IMR-90 (cell line): ENCODE measurements around the gene TEDC1. TPM values are rescaled to one million over a fixed set of nuclear protein-coding genes. Genes with fewer than 3 reads are reported as not detected.

Experiments used
- ATAC-seq: fragments of 200-7000 bp; cut with Tn5 transposase; 2 replicates; pipeline ENCODE4 v1.9.1; 2020; ENCODE audit warnings: low read depth, mild to moderate bottlenecking, moderate library complexity
- BruUV-seq: library from RNA; stranded (reverse); fragments of 400-500 nt; replicated peaks from 2 replicates; lab custom pipeline; 2021; lab: Mats Ljungman, UMichigan
- CTCF ChIA-PET: fragments of 300-600 bp; formaldehyde crosslinking; extraction: SDS; loops from one replicate; lab custom pipeline; 2021; ENCODE audit warnings: antibody characterized with exemption; lab: Yijun Ruan, JAX
- POLR2A ChIA-PET: fragments of 300-600 bp; sonication (Branson Sonifier 250); formaldehyde crosslinking; loops from one replicate; lab custom pipeline; 2022; ENCODE audit warnings: antibody characterized with exemption; ENCODE audit not compliant: unreplicated experiment; lab: Charles Lee
- DNase-seq: peaks from one replicate; pipeline ENCODE4 v3.0.0; 2013
- H2AFZ ChIP-seq: replicated peaks from 2 replicates; pipeline ENCODE3; 2013; ENCODE audit warnings: low read length, mild to moderate bottlenecking; ENCODE audit not compliant: poor library complexity
- H2AK5ac ChIP-seq: 2 replicates; pipeline ENCODE4 v1.6.1; 2013; ENCODE audit warnings: low read depth, low read length, inconsistent platforms
- H2AK9ac ChIP-seq: replicated peaks from 2 replicates; pipeline ENCODE3; 2013; ENCODE audit warnings: mild to moderate bottlenecking, low read depth, low read length, moderate library complexity; ENCODE audit not compliant: poor library complexity
- H2BK120ac ChIP-seq: 2 replicates; pipeline ENCODE4 v1.6.1; 2013; ENCODE audit warnings: low read depth, low read length, inconsistent platforms
- H2BK15ac ChIP-seq: 3 replicates; pipeline ENCODE4 v1.6.1; 2013; ENCODE audit warnings: low read depth, low read length, inconsistent platforms
- H2BK20ac ChIP-seq: 2 replicates; pipeline ENCODE4 v1.6.1; 2013; ENCODE audit warnings: low read depth, mild to moderate bottlenecking, inconsistent platforms, low read length, moderate library complexity
- H2BK5ac ChIP-seq: 2 replicates; pipeline ENCODE4 v1.6.1; 2013; ENCODE audit warnings: mild to moderate bottlenecking, low read depth, low read length, inconsistent platforms; ENCODE audit not compliant: poor library complexity, severe bottlenecking
- H3K14ac ChIP-seq: replicated peaks from 2 replicates; pipeline ENCODE4 v1.6.1; 2013; ENCODE audit warnings: low read depth, low read length, inconsistent platforms
- H3K18ac ChIP-seq: 2 replicates; pipeline ENCODE4 v1.6.1; 2013; ENCODE audit warnings: low read depth, low read length, control low read depth
- H3K23ac ChIP-seq: 2 replicates; pipeline ENCODE4 v1.6.1; 2013; ENCODE audit warnings: low read depth, low read length, inconsistent platforms
- H3K27ac ChIP-seq: 2 replicates; pipeline ENCODE4 v1.5.1; 2013; ENCODE audit warnings: mild to moderate bottlenecking, control low read depth, low read length; ENCODE audit not compliant: insufficient read depth
- H3K27me3 ChIP-seq: 2 replicates; pipeline ENCODE4 v1.6.1; 2013; ENCODE audit warnings: low read length; ENCODE audit not compliant: control insufficient read depth, insufficient read depth
- H3K36me3 ChIP-seq: 2 replicates; pipeline ENCODE4 v1.6.1; 2013; ENCODE audit warnings: low read length, mixed read lengths; ENCODE audit not compliant: control insufficient read depth, insufficient read depth
- H3K4ac ChIP-seq: 2 replicates; pipeline ENCODE4 v1.6.1; 2013; ENCODE audit warnings: low read depth, low read length, inconsistent platforms
- H3K4me1 ChIP-seq: 2 replicates; pipeline ENCODE4 v1.6.1; 2013; ENCODE audit warnings: low read length, mixed read lengths; ENCODE audit not compliant: control insufficient read depth, insufficient read depth
- H3K4me2 ChIP-seq: 2 replicates; pipeline ENCODE4 v1.6.1; 2013; ENCODE audit warnings: low read depth, mild to moderate bottlenecking, control low read depth, low read length, moderate library complexity
- H3K4me3 ChIP-seq: 2 replicates; pipeline ENCODE4 v1.5.1; 2013; ENCODE audit warnings: low read depth, mild to moderate bottlenecking, control low read depth, low read length, moderate library complexity; ENCODE audit not compliant: insufficient read depth
- H3K56ac ChIP-seq: 2 replicates; pipeline ENCODE4 v1.6.1; 2013; ENCODE audit warnings: low read length, inconsistent platforms; ENCODE audit not compliant: insufficient read depth; ENCODE audit errors: extremely low read depth
- H3K79me1 ChIP-seq, 2 experiments: 2 replicates each; pipeline ENCODE4 v1.6.1; 2013; ENCODE audit warnings: low read length in 2 of 2, inconsistent platforms in 1 of 2, low read depth in 1 of 2
- H3K9ac ChIP-seq: 2 replicates; pipeline ENCODE4 v1.6.1; 2013; ENCODE audit warnings: low read depth, low read length, control low read depth
- H3K9me1 ChIP-seq: 2 replicates; pipeline ENCODE4 v1.6.1; 2013; ENCODE audit warnings: low read length, inconsistent platforms; ENCODE audit not compliant: insufficient read depth
- H3K9me3 ChIP-seq: 2 replicates; pipeline ENCODE4 v1.6.1; 2013; ENCODE audit warnings: low read length; ENCODE audit not compliant: control insufficient read depth, insufficient read depth
- H4K20me1 ChIP-seq: 2 replicates; pipeline ENCODE4 v1.6.1; 2013; ENCODE audit warnings: low read length, inconsistent platforms; ENCODE audit not compliant: insufficient read depth
- H4K5ac ChIP-seq: 2 replicates; pipeline ENCODE4 v1.6.1; 2013; ENCODE audit warnings: mild to moderate bottlenecking, low read depth, low read length, control low read depth
- H4K8ac ChIP-seq, 2 experiments: 2 replicates each; pipeline ENCODE4 v1.6.1; 2013; ENCODE audit warnings: low read depth in 2 of 2, low read length in 2 of 2, control low read depth in 1 of 2, inconsistent platforms in 1 of 2
- H4K91ac ChIP-seq: 2 replicates; pipeline ENCODE4 v1.6.1; 2013; ENCODE audit warnings: low read depth, low read length, inconsistent platforms; ENCODE audit not compliant: insufficient read depth
- BHLHE40 ChIP-seq: fragments of 150-350 bp; IDR thresholded peaks from 2 replicates; pipeline ENCODE4 v1.6.1; 2016; ENCODE audit warnings: mild to moderate bottlenecking, low read depth, low read length
- CEBPB ChIP-seq: IDR thresholded peaks from 2 replicates; pipeline ENCODE4 v1.6.1; 2012; ENCODE audit warnings: low read depth, low read length, improper control_type of control experiment
- CHD1 ChIP-seq: IDR thresholded peaks from 2 replicates; pipeline ENCODE4 v1.6.1; 2012; ENCODE audit warnings: low read depth, low read length, improper control_type of control experiment
- FOS ChIP-seq: fragments of 150-350 bp; IDR thresholded peaks from 2 replicates; pipeline ENCODE4 v1.6.1; 2016; ENCODE audit warnings: low read depth, low read length
- MAZ ChIP-seq: IDR thresholded peaks from 2 replicates; pipeline ENCODE4 v1.6.1; 2012; ENCODE audit warnings: low read depth, mild to moderate bottlenecking, low read length, improper control_type of control experiment, moderate library complexity, borderline replicate concordance
- MXI1 ChIP-seq: IDR thresholded peaks from 2 replicates; pipeline ENCODE4 v1.6.1; 2012; ENCODE audit warnings: low read depth, mild to moderate bottlenecking, low read length, moderate library complexity, borderline replicate concordance
- NFE2L2 ChIP-seq: fragments of 150-350 bp; IDR thresholded peaks from 2 replicates; pipeline ENCODE4 v1.6.1; 2016; ENCODE audit warnings: low read depth, mild to moderate bottlenecking, low read length
- POLR2A ChIP-seq: IDR thresholded peaks from 2 replicates; pipeline ENCODE4 v1.6.1; 2012; ENCODE audit warnings: mild to moderate bottlenecking, low read depth, low read length
- RCOR1 ChIP-seq: IDR thresholded peaks from 2 replicates; pipeline ENCODE4 v1.6.1; 2012; ENCODE audit warnings: mild to moderate bottlenecking, low read length, improper control_type of control experiment; ENCODE audit not compliant: insufficient replicate concordance
- RFX5 ChIP-seq: IDR thresholded peaks from 2 replicates; pipeline ENCODE4 v1.8.0; 2012; ENCODE audit warnings: low read depth, mild to moderate bottlenecking, low read length, moderate library complexity
- SMC3 ChIP-seq: fragments of 150-350 bp; IDR thresholded peaks from 2 replicates; pipeline ENCODE4 v1.6.1; 2016; ENCODE audit warnings: low read depth, mild to moderate bottlenecking, antibody characterized with exemption, low read length, moderate library complexity
- WGBS, 2 experiments: methylation state at CpG; one replicate each; pipeline versions ENCODE4 v1.1.5 to v1.1.7; 2013; ENCODE audit warnings: missing lambda C conversion rate in 2 of 2; ENCODE audit not compliant: insufficient read length in 1 of 2; ENCODE audit errors: extremely low coverage in 2 of 2; 5-methylcytosine and 5-hydroxymethylcytosine counted together
- dilution Hi-C: fragments of 300-500 bp; cut with HindIII; formaldehyde crosslinking; loops from one replicate; pipeline ENCODE4 v1.14.3; 2018; ENCODE audit warnings: low sequenced_read_pairs; ENCODE audit not compliant: unreplicated experiment
- in situ Hi-C: fragments of 300-500 bp; cut with MboI; formaldehyde crosslinking; loops from 3 replicates; pipeline ENCODE4 v1.14.3; 2019; ENCODE audit warnings: low sequenced_read_pairs, inconsistent platforms, mixed read lengths
- intact Hi-C: fragments of 100-400 bp; cut with micrococcal nuclease; formaldehyde crosslinking; loops from 2 replicates; pipeline ENCODE4 v1.10.0; 2022
- polyA plus RNA-seq, 3 experiments: library from polyadenylated mRNA; depleted of rRNA; stranded (reverse); fragments of >200 nt; gene quantifications; 2 replicates each; pipeline ENCODE4 v1.2.3, GENCODE V29; 2012; ENCODE audit warnings: low replicate concordance in 1 of 3
- total RNA-seq: library from RNA; depleted of rRNA; stranded (reverse); fragments of >200 nt; gene quantifications from 2 replicates; pipeline ENCODE4 v1.2.3, GENCODE V29; 2012
- TF ChIP-seq, protein P1 (sequence below): conservative IDR thresholded peaks from 2 replicates; pipeline ENCODE4 v1.5.1; 2012; ENCODE audit warnings: mild to moderate bottlenecking, low read depth, low read length, improper control_type of control experiment
- TF ChIP-seq, protein P2 (sequence below): fragments of 150-350 bp; IDR thresholded peaks from 2 replicates; pipeline ENCODE4 v1.6.1; 2016; ENCODE audit warnings: low read depth, mild to moderate bottlenecking, low read length, moderate library complexity, borderline replicate concordance

Gene TEDC1
- total and polyA plus RNA-seq, 2 of the 4 experiments (the other 2 are of a cell fraction): 5.7 to 6.4 TPM

DNA sequence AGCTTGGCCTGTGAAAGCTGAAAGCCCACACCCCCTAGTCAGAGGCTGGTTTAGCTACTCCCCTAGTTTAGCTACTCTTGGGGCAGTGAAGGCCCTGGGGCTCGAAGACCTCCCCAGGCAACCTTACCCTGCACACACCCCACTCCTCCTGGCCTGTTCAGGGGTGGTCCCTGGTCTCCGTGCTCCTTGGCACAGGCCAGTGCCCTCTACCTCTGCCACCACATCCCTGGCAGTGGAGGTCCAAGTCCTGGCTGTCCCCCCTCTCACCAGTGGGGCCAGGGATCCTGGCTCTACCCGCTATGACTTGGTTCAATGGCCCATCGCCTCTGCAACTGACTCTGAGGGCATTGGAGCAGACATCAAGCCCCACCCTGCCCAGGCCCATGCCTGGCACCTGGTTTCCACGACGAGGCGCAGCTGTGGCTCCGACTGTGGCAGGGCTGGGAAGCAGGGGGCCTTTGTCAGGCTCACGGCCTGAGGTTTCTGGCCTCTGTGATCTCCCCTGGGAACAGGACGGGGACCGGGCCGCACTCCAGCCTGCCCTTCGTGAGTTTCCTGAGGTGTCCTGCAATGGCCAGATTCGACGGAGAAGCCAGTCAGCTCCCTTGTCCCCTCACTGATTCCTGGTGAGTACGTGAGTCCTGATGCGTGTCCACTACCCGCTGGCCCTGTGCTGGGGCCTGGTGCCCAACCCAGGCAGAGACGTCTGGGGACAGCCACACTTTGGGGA, 41.0 kb downstream of the TEDC1 start:
- no peaks in the 10 kb centered on the region for H3K36me3 ChIP-seq
- dilution Hi-C loops (no loop called here), in situ Hi-C loops (no loop called here), intact Hi-C loops (no loop called here)
- no peak overlapping the region for H3K4me2 ChIP-seq
- no peak overlapping the region for H3K4ac ChIP-seq
- H2BK15ac ChIP-seq: no peak overlapping the region
- BruUV-seq: no TSS peak
- no peak overlapping the region for H3K56ac ChIP-seq
- no peak overlapping the region for H3K18ac ChIP-seq
- H2BK20ac ChIP-seq: no peak overlapping the region
- CTCF ChIA-PET: interaction anchor here (0.6 to 1.4 kb wide), 2 partner anchors 16 to 52 kb away, joined by 3 to 4 read pairs; no protein-coding TSS in a partner anchor
- H3K27ac ChIP-seq: no peak overlapping the region
- no peak overlapping the region for H2BK120ac ChIP-seq
- ATAC-seq (no peak), DNase-seq (no peak)
- TF ChIP-seq SMC3 (no peak), MAZ (no peak), CEBPB (no peak), MXI1 (no peak), FOS (no peak), CHD1 (no peak), BHLHE40 (no peak), NFE2L2 (no peak), RCOR1 (no peak), RFX5 (no peak), POLR2A (no peak)
- TF ChIP-seq, protein P1, sequence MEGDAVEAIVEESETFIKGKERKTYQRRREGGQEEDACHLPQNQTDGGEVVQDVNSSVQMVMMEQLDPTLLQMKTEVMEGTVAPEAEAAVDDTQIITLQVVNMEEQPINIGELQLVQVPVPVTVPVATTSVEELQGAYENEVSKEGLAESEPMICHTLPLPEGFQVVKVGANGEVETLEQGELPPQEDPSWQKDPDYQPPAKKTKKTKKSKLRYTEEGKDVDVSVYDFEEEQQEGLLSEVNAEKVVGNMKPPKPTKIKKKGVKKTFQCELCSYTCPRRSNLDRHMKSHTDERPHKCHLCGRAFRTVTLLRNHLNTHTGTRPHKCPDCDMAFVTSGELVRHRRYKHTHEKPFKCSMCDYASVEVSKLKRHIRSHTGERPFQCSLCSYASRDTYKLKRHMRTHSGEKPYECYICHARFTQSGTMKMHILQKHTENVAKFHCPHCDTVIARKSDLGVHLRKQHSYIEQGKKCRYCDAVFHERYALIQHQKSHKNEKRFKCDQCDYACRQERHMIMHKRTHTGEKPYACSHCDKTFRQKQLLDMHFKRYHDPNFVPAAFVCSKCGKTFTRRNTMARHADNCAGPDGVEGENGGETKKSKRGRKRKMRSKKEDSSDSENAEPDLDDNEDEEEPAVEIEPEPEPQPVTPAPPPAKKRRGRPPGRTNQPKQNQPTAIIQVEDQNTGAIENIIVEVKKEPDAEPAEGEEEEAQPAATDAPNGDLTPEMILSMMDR: no peak
- TF ChIP-seq, protein P2, sequence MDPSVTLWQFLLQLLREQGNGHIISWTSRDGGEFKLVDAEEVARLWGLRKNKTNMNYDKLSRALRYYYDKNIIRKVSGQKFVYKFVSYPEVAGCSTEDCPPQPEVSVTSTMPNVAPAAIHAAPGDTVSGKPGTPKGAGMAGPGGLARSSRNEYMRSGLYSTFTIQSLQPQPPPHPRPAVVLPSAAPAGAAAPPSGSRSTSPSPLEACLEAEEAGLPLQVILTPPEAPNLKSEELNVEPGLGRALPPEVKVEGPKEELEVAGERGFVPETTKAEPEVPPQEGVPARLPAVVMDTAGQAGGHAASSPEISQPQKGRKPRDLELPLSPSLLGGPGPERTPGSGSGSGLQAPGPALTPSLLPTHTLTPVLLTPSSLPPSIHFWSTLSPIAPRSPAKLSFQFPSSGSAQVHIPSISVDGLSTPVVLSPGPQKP: no peak
- no peaks in the 10 kb centered on the region for H3K79me1 ChIP-seq
- H4K5ac ChIP-seq: no peak overlapping the region
- H3K9me1 ChIP-seq: no peaks in the 10 kb centered on the region
- no peak overlapping the region for H3K14ac ChIP-seq
- no peak overlapping the region for H4K8ac ChIP-seq
- no peak overlapping the region for H3K4me3 ChIP-seq
- peaks cover 9% of the 10 kb centered on the region; the same call in 1 of the 2 replicates for H3K4me1 ChIP-seq
- no peaks in the 10 kb centered on the region for H3K9me3 ChIP-seq
- WGBS, 2 experiments: 89% methylated on average over 13 of the region's 19 CpGs; no CpG with 5 or more reads in 1 of the 2 experiments
- POLR2A ChIA-PET: no interaction called here
- H3K9ac ChIP-seq: no peak overlapping the region
- peak overlapping the region; percentile 28 for H2AK9ac ChIP-seq
- H4K91ac ChIP-seq: no peak overlapping the region
- peaks cover 18% of the 10 kb centered on the region for H3K27me3 ChIP-seq
- H4K20me1 ChIP-seq: no peaks in the 10 kb centered on the region
- no peak overlapping the region for H2AK5ac ChIP-seq
- H2BK5ac ChIP-seq: no peak overlapping the region
- H3K23ac ChIP-seq: no peak overlapping the region
- H2AFZ ChIP-seq: no peak overlapping the region
